T-helper 17 cell (primary cell): Measurements from ENCODE around the gene SF3B5. TPM values are rescaled to one million over a fixed set of nuclear protein-coding genes. Genes with fewer than 3 reads are reported as not detected.
A peak's percentile ranks its signal among the peaks of the same experiment; 100 is the strongest.
"Not testable (repeated sequence)": the region's sequence is repeated elsewhere in the genome, so short reads cannot be mapped to it uniquely, and the experiment has no call there.

Experiments
- ATAC-seq: fragments of 150-1000 bp; cut with Tn5 transposase; 2 replicates; pipeline ENCODE4 v1.10.0; 2021; ENCODE audit warnings: mild to moderate bottlenecking, moderate library complexity
- DNase-seq, 3 donors: peaks; one replicate each; pipeline versions ENCODE4 v3.0.0 to v3.0.0-alpha.2; 2020 to 2021
- H3K9me3 ChIP-seq: one replicate; pipeline ENCODE4 v1.7.0; 2013; ENCODE audit warnings: low read length, mild to moderate bottlenecking; ENCODE audit not compliant: control insufficient read depth, poor library complexity, severe bottlenecking
- H3K27ac Mint-ChIP-seq: one replicate; pipeline ENCODE4 v1.8.0; 2022; ENCODE audit warnings: mild to moderate bottlenecking, moderate library complexity, mixed read lengths
- H3K27me3 Mint-ChIP-seq: one replicate; pipeline ENCODE4 v1.8.0; 2022; ENCODE audit warnings: mixed read lengths
- H3K36me3 Mint-ChIP-seq: one replicate; pipeline ENCODE4 v1.8.0; 2022; ENCODE audit warnings: low read depth, mixed read lengths
- H3K4me1 Mint-ChIP-seq: one replicate; pipeline ENCODE4 v1.8.0; 2022; ENCODE audit warnings: mild to moderate bottlenecking, mixed read lengths
- H3K4me3 Mint-ChIP-seq: one replicate; pipeline ENCODE4 v1.8.0; 2022; ENCODE audit warnings: mild to moderate bottlenecking, moderate library complexity, mixed read lengths
- total RNA-seq, 4 donors: library from RNA in 2 of 4; stranded (reverse) in 2 of 4; gene quantifications; one replicate each; pipeline ENCODE4 v1.2.3 and lab custom pipeline; 2022 to 2026

Gene SF3B5
- total RNA-seq, 2 donors from 2014 or later = 143 to 175 TPM

DNA sequence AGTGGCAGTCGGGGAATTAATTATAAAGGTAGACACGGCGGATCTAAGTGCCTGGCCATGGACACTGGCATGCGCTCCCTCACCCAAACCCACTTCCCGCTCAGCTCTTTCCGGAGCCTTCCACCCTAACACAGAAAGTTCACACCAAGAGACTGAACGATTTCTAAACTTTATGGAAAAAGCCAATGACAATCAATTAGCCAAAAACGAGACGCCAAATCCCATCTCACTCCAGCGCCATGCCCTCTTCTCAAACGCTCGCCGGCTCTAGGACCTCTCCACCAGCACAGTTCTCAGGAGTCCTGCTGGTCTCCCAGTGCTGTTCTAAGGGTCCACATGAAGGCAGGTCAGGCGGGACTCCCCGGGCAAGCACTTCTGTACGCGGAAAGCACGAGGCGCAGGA, 641 bp downstream of the SF3B5 start:
- no peak for DNase-seq
- H3K27ac Mint-ChIP-seq = peak overlapping the region; percentile 96
- no peak for ATAC-seq
- no peaks in the 10 kb centered on the region for H3K27me3 Mint-ChIP-seq
- peaks cover 21% of the 10 kb centered on the region for H3K4me1 Mint-ChIP-seq
- peak overlapping the region; percentile 95 for H3K4me3 Mint-ChIP-seq
- H3K36me3 Mint-ChIP-seq = peaks cover 3% of the 10 kb centered on the region
- H3K9me3 ChIP-seq = no peaks in the 10 kb centered on the region

DNA sequence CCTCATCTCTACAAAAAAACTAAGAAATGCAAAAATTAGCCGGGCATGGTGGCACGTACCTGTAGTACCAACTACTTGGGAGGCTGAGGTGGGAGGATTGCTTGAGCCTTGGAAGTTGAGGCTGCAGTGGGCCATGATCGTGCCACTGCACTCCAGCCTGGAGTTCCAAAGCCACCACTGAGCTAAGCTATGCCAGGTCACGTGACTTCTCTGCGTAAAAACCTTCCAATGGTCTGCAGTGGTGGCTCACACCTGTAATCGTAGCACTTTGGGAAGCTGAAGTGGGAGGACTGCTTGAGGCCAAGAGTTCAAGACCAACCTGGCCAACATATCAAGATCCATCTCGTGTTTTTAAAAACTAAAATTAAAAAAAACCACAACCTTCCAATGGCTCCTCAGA, 1.7 kb downstream of the SF3B5 start:
- Mint-ChIP-seq H3K27me3 (no peaks in the 10 kb centered on the region), H3K36me3 (peaks cover 3% of the 10 kb centered on the region), H3K27ac (peak overlapping the region; percentile 96), H3K4me3 (peak overlapping the region; percentile 59), H3K4me1 (peaks cover 21% of the 10 kb centered on the region)
- ATAC-seq (no peak), DNase-seq (no peak)
- H3K9me3 ChIP-seq = no peaks in the 10 kb centered on the region

DNA sequence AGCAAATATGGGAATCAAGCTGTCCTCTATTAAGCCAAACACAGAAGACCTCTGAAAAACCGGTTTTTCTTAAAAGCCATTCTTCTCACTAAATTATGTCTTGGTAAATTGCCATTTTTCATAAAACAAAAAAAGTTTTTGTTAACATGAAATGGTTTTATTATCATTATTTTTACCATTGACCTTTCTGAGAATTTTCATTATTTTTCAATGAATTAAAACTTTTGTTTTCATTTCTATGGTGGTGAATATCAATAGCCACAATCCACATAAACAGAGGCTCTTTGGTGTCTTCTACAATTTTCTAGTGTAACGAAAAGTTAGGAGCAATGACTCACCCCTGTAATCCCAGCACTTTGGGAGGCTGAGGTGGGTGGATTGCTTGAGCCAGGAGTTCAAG, 2.1 kb downstream of the SF3B5 start:
- no peaks in the 10 kb centered on the region for H3K9me3 ChIP-seq
- Mint-ChIP-seq H3K4me1 (peaks cover 21% of the 10 kb centered on the region), H3K27me3 (no peaks in the 10 kb centered on the region), H3K36me3 (peaks cover 3% of the 10 kb centered on the region), H3K4me3 (peak overlapping the region; percentile 59), H3K27ac (no peak overlapping the region)
- ATAC-seq = no peak
- no peak for DNase-seq

DNA sequence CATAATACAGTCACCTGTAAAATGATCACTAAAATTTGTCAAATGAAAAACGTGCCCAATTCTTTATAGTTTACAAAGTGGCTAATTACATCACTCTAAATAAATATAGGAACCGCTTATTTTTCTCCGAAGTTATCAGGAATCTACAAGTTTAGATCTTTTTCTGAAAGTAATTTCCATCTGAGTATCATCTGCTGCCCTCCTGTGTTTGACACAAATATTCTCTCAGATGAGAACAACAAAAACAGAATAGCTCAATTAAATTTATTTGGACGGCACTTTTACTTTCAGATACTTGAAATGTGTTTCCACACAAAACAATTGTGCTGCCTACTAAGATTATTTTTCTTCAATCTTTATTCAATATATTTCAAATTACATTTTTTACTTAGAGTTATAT, 5.0 kb downstream of the SF3B5 start:
- Mint-ChIP-seq H3K4me1 (peaks cover 21% of the 10 kb centered on the region), H3K27me3 (no peaks in the 10 kb centered on the region), H3K36me3 (peaks cover 5% of the 10 kb centered on the region), H3K4me3 (no peak overlapping the region), H3K27ac (no peak overlapping the region)
- H3K9me3 ChIP-seq = no peaks in the 10 kb centered on the region
- ATAC-seq (no peak), DNase-seq (no peak)

DNA sequence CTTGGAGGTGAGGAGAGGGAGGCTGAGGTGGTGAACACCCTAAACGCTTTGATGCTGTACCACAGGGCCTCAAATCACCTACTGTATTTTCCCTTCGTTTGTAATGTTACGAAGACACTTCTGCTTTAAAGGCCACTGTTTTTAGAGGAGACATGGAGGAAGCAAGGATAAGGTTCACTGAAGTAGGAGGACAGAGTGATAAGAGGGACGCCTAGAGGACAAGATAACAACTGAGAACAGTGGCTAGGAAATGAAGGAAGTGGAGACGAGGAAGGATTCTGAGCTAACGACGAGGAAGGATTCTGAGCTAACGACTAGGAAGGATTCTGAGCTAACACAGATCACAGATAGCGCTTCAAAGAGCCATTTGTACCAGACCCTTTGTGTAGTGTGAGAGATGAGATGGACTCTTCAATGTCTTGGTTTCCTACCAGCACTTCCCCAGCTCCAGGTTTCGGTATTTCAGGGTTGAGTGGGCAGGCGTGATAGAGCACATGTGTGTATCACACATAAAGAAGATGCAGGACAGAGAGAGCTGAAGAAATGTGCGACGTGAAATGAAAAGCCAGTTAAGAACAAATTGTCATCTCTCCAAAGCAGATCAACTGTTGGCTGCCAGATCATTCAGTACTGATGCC, 7.5 kb downstream of the SF3B5 start:
- Mint-ChIP-seq H3K4me1 (peaks cover 5% of the 10 kb centered on the region), H3K4me3 (no peak overlapping the region), H3K27me3 (no peaks in the 10 kb centered on the region), H3K27ac (peak overlapping the region; percentile 84), H3K36me3 (peaks cover 5% of the 10 kb centered on the region)
- DNase-seq = no peak
- peak; percentile 54 for ATAC-seq
- H3K9me3 ChIP-seq = no peaks in the 10 kb centered on the region

DNA sequence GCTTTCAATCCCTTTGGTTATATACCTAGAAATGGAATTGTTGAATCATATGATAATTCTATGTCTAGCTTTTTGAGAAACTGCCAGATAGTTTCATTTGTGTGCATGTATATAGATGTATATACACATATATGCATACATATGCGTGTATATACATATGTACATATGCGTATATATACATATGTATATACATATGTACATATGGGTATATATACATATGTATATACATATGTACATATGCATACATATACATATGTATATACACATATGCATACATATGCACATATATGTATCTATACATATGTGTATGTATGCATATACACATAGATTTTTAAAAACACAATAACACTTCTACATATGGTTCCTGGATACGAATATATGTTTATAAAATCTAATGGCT, 8.4 kb downstream of the SF3B5 start:
- no peaks in the 10 kb centered on the region for H3K9me3 ChIP-seq
- H3K36me3 Mint-ChIP-seq = peaks cover 5% of the 10 kb centered on the region
- DNase-seq = no peak
- peaks cover 5% of the 10 kb centered on the region for H3K4me1 Mint-ChIP-seq
- ATAC-seq = no peak
- H3K27ac Mint-ChIP-seq = peak overlapping the region; percentile 84
- no peaks in the 10 kb centered on the region for H3K27me3 Mint-ChIP-seq
- no peak overlapping the region for H3K4me3 Mint-ChIP-seq

DNA sequence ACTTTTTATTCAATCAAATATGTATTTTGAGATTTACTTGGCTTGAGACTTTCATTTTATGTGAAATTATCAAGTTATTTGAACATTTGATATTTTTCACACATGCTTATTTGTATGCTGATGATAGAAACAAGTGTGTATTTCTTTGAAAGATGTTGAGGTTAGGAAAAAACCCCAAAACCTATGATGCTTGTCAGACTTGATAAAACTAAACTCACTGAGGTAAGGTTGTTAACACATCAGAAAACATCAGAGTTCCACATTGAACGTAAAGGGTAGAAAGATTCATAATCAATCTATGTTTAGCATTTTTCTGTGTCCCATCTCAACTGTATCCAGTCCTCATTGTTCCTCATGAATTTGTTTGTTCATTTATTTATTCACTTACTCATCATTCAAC, 12.2 kb downstream of the SF3B5 start:
- no peak overlapping the region for H3K27ac Mint-ChIP-seq
- H3K4me1 Mint-ChIP-seq = peaks cover 4% of the 10 kb centered on the region
- no peaks in the 10 kb centered on the region for H3K9me3 ChIP-seq
- DNase-seq = no peak
- ATAC-seq = no peak
- H3K27me3 Mint-ChIP-seq = no peaks in the 10 kb centered on the region
- H3K4me3 Mint-ChIP-seq = no peak overlapping the region
- H3K36me3 Mint-ChIP-seq = peaks cover 5% of the 10 kb centered on the region

DNA sequence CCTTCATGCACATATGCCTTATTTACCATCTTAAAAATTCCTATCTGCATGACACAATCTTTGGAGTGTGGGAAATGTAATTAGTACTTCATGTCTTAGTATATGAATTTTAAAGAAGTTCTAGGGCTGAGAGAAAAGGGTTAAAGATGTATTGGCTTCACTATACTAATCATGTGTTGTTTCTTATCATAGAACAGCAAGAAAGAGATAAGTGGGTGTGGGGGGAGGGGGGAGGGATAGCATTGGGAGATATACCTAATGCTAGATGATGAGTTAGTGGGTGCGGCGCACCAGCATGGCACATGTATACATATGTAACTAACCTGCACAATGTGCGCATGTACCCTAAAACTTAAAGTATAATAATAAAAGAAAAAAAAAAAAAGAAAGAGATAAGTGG, 13.0 kb downstream of the SF3B5 start:
- H3K9me3 ChIP-seq, H3K27ac Mint-ChIP-seq, DNase-seq, H3K27me3 Mint-ChIP-seq, H3K4me3 Mint-ChIP-seq, H3K36me3 Mint-ChIP-seq, ATAC-seq, H3K4me1 Mint-ChIP-seq: not testable (repeated sequence)

DNA sequence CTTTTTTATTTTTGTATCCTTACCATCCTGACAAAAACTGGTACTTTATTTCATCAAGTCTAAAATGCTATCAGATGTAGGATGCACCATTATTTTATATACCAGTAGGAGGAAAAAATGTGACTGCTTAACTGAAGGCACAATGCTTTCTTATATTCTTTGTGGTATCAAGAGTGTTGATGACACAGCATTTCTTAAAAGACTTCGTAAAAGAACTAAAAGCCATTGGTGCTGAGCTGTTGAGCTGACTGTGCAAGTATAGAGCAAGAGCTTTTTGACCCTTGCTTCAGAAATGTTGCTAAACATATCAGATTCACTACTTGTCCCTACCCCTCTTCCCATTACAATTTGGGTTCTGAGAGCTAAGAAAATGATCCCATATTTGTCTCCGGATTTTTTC, 17.5 kb downstream of the SF3B5 start:
- Mint-ChIP-seq H3K4me1 (no peaks in the 10 kb centered on the region), H3K4me3 (no peak overlapping the region), H3K27ac (no peak overlapping the region), H3K27me3 (no peaks in the 10 kb centered on the region), H3K36me3 (peaks cover 4% of the 10 kb centered on the region)
- no peaks in the 10 kb centered on the region for H3K9me3 ChIP-seq
- no peak for ATAC-seq
- DNase-seq = no peak

DNA sequence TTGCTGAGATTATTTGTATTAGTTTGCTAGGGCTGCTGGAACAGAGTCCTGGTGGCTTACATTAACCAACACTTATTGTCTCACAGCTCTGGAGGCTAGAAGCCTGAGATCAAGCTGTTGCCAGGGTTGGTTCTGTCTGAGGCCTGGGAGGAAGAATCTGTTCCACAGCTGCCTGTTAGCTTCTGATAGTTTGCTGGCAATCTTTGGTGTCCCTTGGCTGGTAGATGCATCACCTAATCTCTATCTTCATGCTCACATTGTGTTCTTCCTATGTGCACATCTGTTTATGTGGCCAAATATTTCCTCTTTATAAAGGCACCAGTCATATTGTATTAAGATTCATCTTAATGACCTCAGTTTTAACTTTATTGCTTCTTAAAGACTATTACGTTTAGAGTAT, 19.5 kb downstream of the SF3B5 start:
- Mint-ChIP-seq H3K27ac (no peak overlapping the region), H3K4me1 (no peaks in the 10 kb centered on the region), H3K4me3 (no peak overlapping the region), H3K27me3 (peaks cover 6% of the 10 kb centered on the region), H3K36me3 (peaks cover 4% of the 10 kb centered on the region)
- DNase-seq (no peak), ATAC-seq (no peak)
- no peaks in the 10 kb centered on the region for H3K9me3 ChIP-seq

DNA sequence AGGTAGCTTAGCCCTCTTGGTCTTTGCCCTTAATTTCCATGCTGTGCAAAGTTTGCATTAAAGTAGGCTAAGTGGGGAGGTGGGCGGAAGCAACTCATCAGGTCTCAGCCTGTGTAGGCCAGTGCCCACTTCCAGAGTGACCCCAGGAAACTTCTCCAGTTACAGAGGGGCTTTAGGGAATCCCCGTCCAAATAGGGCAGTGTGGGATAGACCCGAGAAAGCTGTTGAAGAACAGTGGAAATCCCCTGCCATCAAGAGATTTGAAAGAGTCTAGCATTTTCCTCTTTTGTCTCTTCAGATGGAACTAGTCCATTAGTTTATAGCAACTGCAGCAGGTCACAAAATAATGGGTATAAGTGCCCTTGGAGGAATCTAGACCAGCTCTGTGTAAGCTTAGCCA, 20.2 kb downstream of the SF3B5 start:
- H3K4me1 Mint-ChIP-seq = no peaks in the 10 kb centered on the region
- H3K9me3 ChIP-seq = no peaks in the 10 kb centered on the region
- H3K4me3 Mint-ChIP-seq = no peak overlapping the region
- no peak for DNase-seq
- peaks cover 4% of the 10 kb centered on the region for H3K36me3 Mint-ChIP-seq
- H3K27me3 Mint-ChIP-seq = peaks cover 6% of the 10 kb centered on the region
- no peak for ATAC-seq
- no peak overlapping the region for H3K27ac Mint-ChIP-seq

DNA sequence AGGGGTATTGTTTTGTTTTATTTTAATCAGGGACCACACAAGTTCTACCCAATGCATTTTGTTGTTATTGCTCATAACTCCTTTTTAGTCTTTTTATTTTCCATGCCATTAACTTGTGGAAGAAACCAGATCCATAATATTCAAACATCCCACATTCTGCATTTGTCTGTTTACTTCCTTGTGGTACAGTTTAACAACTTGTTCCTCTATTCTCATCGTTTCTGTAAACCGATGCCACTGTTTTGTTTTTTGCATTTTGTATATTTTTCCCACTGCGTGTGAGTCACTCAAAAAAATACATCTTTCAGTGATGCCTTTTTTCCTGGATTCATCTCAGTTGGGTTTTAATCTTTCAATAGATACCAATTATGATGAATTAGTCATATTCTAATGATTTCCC, 22.3 kb downstream of the SF3B5 start:
- H3K27me3 Mint-ChIP-seq = peaks cover 6% of the 10 kb centered on the region
- H3K9me3 ChIP-seq = no peaks in the 10 kb centered on the region
- peaks cover 4% of the 10 kb centered on the region for H3K36me3 Mint-ChIP-seq

DNA sequence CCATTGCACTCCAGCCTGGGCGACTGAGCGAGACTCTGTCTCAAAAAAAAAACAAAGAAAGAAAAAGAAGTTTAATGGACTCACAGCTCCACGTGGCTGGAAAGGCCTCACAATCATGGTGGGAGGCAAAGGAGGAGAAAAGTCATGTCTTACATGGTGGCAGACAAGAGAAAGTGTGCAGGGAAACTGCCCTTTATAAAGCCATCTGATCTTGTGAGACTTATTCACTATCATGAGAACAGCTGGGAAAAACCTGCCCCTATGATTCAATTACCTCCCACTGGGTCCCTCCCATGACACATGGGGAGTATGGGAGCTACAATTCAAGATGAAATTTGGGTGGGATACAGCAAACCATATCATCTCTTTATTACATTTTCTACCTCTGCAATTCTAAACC, 25.9 kb downstream of the SF3B5 start:
- Mint-ChIP-seq H3K4me3 (no peak overlapping the region), H3K27me3 (peaks cover 6% of the 10 kb centered on the region), H3K4me1 (peaks cover 14% of the 10 kb centered on the region), H3K27ac (no peak overlapping the region), H3K36me3 (peaks cover 2% of the 10 kb centered on the region)
- H3K9me3 ChIP-seq = no peaks in the 10 kb centered on the region
- DNase-seq (no peak), ATAC-seq (no peak)

More for the DNA sequence above, 22.3 kb downstream of the SF3B5 start:
- no peak overlapping the region for H3K27ac Mint-ChIP-seq
- DNase-seq (no peak), ATAC-seq (no peak)
- H3K4me1 Mint-ChIP-seq = no peaks in the 10 kb centered on the region
- no peak overlapping the region for H3K4me3 Mint-ChIP-seq

DNA sequence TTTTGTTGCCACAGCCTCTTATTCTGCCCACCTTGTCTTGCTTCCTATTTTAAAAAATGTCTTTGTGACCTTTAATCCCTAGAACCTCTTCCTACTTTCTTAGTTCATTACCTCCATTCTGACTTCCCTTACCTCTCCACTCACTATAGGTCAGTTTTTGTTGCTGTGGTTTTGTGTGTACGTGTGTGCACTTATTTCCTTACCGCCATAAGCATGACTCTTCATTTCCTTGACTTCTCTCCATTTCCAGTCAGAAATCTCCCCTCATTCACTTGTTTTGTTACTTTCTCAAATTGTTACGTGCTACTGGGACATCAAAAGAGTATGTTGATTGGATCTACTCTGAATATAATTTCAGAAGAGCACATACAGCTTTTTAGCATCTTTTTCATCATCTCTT, 26.6 kb downstream of the SF3B5 start:
- DNase-seq (no peak), ATAC-seq (no peak)
- Mint-ChIP-seq H3K27ac (no peak overlapping the region), H3K36me3 (peaks cover 2% of the 10 kb centered on the region), H3K4me3 (no peak overlapping the region), H3K27me3 (peaks cover 6% of the 10 kb centered on the region), H3K4me1 (peaks cover 14% of the 10 kb centered on the region)
- H3K9me3 ChIP-seq = no peaks in the 10 kb centered on the region
